OCI-LY3 (cell line): ENCODE results near the gene CDK12.

Experiments used
- H2AFZ ChIP-seq: fragments of 200-600, 300-600 bp; shearing (Covaris generic); 2 replicates; pipeline ENCODE4 v1.6.0; 2014; ENCODE audit warnings: antibody characterized with exemption, low read depth, low read length
- H3K27ac ChIP-seq: fragments of 200-600, 300-600 bp; sonication (generic); 2 replicates; pipeline ENCODE4 v1.5.1; 2014; ENCODE audit warnings: mild to moderate bottlenecking, low read length, moderate library complexity, mixed read lengths
- H3K27me3 ChIP-seq: fragments of 200-600, 300-600 bp; sonication (generic); 2 replicates; pipeline ENCODE4 v1.6.1; 2014; ENCODE audit warnings: low read depth, low read length, mixed read lengths
- H3K36me3 ChIP-seq: fragments of 200-600, 300-600 bp; sonication (generic); replicated peaks from 2 replicates; pipeline ENCODE3; 2014; ENCODE audit warnings: low read depth, low read length, mixed read lengths
- H3K4me1 ChIP-seq: fragments of 300-600, 200-600 bp; sonication (generic); 2 replicates; pipeline ENCODE4 v1.6.1; 2014; ENCODE audit warnings: low read length, mixed read lengths
- H3K4me2 ChIP-seq: fragments of 200-600, 300-600 bp; sonication (generic); 2 replicates; pipeline ENCODE4 v1.6.1; 2014; ENCODE audit warnings: low read length, mixed read lengths
- H3K4me3 ChIP-seq: fragments of 300-600, 200-600 bp; sonication (generic); 2 replicates; pipeline ENCODE4 v1.5.1; 2014; ENCODE audit warnings: antibody characterized with exemption, mild to moderate bottlenecking, low read length, moderate library complexity
- H3K79me2 ChIP-seq: fragments of 300-600, 200-600 bp; shearing (Covaris generic); 2 replicates; pipeline ENCODE4 v1.6.1; 2014; ENCODE audit warnings: mild to moderate bottlenecking, low read length, mixed read lengths
- H3K9ac ChIP-seq: fragments of 300-600, 200-600 bp; shearing (Covaris generic); 2 replicates; pipeline ENCODE4 v1.6.0; 2014; ENCODE audit warnings: mild to moderate bottlenecking, low read length, moderate library complexity
- H3K9me3 ChIP-seq: fragments of 200-600, 300-600 bp; shearing (Covaris generic); 2 replicates; pipeline ENCODE4 v1.6.1; 2014; ENCODE audit warnings: low read length, mixed read lengths; ENCODE audit not compliant: insufficient read depth
- H4K20me1 ChIP-seq: fragments of 200-600, 300-600 bp; sonication (generic); 2 replicates; pipeline ENCODE4 v1.6.1; 2016; ENCODE audit warnings: low read length, mixed read lengths; ENCODE audit not compliant: insufficient read depth
- EZH2phosphoT487 ChIP-seq: fragments of 200-600 bp; shearing (Covaris generic); IDR thresholded peaks from 2 replicates; pipeline ENCODE4 v1.6.1; 2018; ENCODE audit warnings: antibody characterized with exemption, mixed run types, low read depth
- TF ChIP-seq, protein P1 (sequence below): fragments of 200-600, 300-600 bp; sonication (generic); IDR thresholded peaks from 2 replicates; pipeline ENCODE4 v1.5.1; 2014; ENCODE audit warnings: antibody characterized with exemption, low read length, low read depth

CDK12 gene

GRCh38 chr17:39443326-39443725 lies 18.0 kb upstream of the CDK12 start:
- Histone ChIP-seq H3K9me3 (no peaks in the 10 kb centered on the region), H3K4me2 (no peak overlapping the region), H3K27ac (no peak overlapping the region), H3K9ac (no peak overlapping the region), H2AFZ (no peak overlapping the region), H4K20me1 (no peaks in the 10 kb centered on the region), H3K27me3 (no peaks in the 10 kb centered on the region), H3K36me3 (peaks cover 32% of the 10 kb centered on the region), H3K79me2 (peaks cover 22% of the 10 kb centered on the region), H3K4me1 (peaks cover 7% of the 10 kb centered on the region; the same call in 1 of the 2 replicates), H3K4me3 (no peak overlapping the region)
- TF ChIP-seq, protein P1, sequence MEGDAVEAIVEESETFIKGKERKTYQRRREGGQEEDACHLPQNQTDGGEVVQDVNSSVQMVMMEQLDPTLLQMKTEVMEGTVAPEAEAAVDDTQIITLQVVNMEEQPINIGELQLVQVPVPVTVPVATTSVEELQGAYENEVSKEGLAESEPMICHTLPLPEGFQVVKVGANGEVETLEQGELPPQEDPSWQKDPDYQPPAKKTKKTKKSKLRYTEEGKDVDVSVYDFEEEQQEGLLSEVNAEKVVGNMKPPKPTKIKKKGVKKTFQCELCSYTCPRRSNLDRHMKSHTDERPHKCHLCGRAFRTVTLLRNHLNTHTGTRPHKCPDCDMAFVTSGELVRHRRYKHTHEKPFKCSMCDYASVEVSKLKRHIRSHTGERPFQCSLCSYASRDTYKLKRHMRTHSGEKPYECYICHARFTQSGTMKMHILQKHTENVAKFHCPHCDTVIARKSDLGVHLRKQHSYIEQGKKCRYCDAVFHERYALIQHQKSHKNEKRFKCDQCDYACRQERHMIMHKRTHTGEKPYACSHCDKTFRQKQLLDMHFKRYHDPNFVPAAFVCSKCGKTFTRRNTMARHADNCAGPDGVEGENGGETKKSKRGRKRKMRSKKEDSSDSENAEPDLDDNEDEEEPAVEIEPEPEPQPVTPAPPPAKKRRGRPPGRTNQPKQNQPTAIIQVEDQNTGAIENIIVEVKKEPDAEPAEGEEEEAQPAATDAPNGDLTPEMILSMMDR: no peak
- TF ChIP-seq EZH2phosphoT487: no peak

GRCh38 chr17:39447561-39447960 lies 13.7 kb upstream of the CDK12 start:
- Histone ChIP-seq H3K27me3 (no peaks in the 10 kb centered on the region), H3K36me3 (peaks cover 13% of the 10 kb centered on the region), H3K27ac (no peak overlapping the region), H3K4me3 (no peak overlapping the region), H3K4me2 (no peak overlapping the region), H3K4me1 (peaks cover 16% of the 10 kb centered on the region), H3K79me2 (peaks cover 54% of the 10 kb centered on the region), H2AFZ (no peak overlapping the region), H3K9me3 (no peaks in the 10 kb centered on the region), H3K9ac (no peak overlapping the region), H4K20me1 (no peaks in the 10 kb centered on the region)
- TF ChIP-seq, protein P1: no peak
- no peak for TF ChIP-seq EZH2phosphoT487

GRCh38 chr17:39450051-39450450 lies 11.2 kb upstream of the CDK12 start:
- H4K20me1 ChIP-seq: no peaks in the 10 kb centered on the region
- H3K9ac ChIP-seq: peak overlapping the region; percentile 94
- peaks cover 29% of the 10 kb centered on the region for H3K4me1 ChIP-seq
- TF ChIP-seq, protein P1: no peak
- TF ChIP-seq EZH2phosphoT487: no peak
- H3K9me3 ChIP-seq: no peaks in the 10 kb centered on the region
- peak overlapping the region; percentile 73 for H3K4me2 ChIP-seq
- no peaks in the 10 kb centered on the region for H3K27me3 ChIP-seq
- peaks cover 2% of the 10 kb centered on the region for H3K36me3 ChIP-seq
- peak overlapping the region; percentile 94 for H3K4me3 ChIP-seq
- H3K79me2 ChIP-seq: peaks cover 54% of the 10 kb centered on the region
- no peak overlapping the region for H3K27ac ChIP-seq
- no peak overlapping the region for H2AFZ ChIP-seq

DNA sequence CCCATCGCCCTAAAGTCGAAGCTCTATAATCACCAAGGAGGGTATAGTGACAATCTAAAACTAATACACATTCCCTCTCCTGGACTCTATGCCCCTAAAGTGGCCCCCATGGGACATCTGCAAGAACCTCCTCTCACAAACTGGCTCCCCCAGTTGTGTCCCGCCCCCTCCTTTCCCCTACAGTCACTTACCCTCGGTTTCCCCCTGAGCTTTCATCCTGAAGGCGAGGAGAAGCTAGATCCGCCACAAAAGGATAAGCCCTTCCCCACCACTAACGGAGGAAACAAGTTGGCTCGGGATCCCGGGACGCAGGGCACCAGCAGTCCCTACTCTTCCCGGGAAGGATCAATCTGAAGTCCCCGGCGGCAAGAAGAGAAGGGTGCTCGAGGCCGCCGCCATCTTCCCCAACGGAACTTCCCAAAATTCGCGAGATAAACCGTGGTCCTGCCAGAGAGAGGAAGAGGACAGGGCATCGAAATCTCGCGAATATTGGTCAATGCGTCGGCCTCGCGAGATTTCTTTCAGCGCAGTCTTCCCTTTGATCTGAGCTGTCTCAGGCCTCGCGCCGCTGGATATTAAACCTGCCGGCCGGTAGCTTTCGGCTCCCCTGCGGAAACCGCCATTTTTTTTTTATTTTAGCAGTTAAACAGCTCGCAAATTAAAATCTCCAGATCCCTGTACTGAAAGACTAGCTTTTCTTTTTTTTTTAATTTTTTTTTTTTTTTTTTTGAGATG lies 10.3 kb upstream of the CDK12 start, which contains the start of gene MED1:
MED1 (minus strand) TSS at position 417 of the 735 bp plus-strand sequence; CDS start at position 216, 201 bp downstream.
- Histone ChIP-seq H3K79me2 (peaks cover 49% of the 10 kb centered on the region), H3K4me1 (peaks cover 29% of the 10 kb centered on the region), H4K20me1 (no peaks in the 10 kb centered on the region), H3K27ac (peak within 1 kb of the TSS; percentile 64), H3K27me3 (no peaks in the 10 kb centered on the region), H3K9ac (peak within 1 kb of the TSS; percentile 94), H3K4me3 (peak within 1 kb of the TSS; percentile 94), H3K36me3 (peaks cover 2% of the 10 kb centered on the region), H3K9me3 (no peaks in the 10 kb centered on the region), H2AFZ (peak within 1 kb of the TSS; percentile 90; the same call in 1 of the 2 replicates), H3K4me2 (peak within 1 kb of the TSS; percentile 92)
- TF ChIP-seq EZH2phosphoT487: no peak
- TF ChIP-seq, protein P1: no peak
